OCI-LY3 (cell line): ENCODE measurements around the gene RBM20.

Source experiments
- EZH2phosphoT487 ChIP-seq: fragments of 200-600 bp; shearing (Covaris generic); IDR thresholded peaks from 2 replicates; pipeline ENCODE4 v1.6.1; 2018; ENCODE audit warnings: antibody characterized with exemption, mixed run types, low read depth
- TF ChIP-seq, protein P1 (sequence below): fragments of 200-600, 300-600 bp; sonication (generic); IDR thresholded peaks from 2 replicates; pipeline ENCODE4 v1.5.1; 2014; ENCODE audit warnings: antibody characterized with exemption, low read length, low read depth

DNA sequence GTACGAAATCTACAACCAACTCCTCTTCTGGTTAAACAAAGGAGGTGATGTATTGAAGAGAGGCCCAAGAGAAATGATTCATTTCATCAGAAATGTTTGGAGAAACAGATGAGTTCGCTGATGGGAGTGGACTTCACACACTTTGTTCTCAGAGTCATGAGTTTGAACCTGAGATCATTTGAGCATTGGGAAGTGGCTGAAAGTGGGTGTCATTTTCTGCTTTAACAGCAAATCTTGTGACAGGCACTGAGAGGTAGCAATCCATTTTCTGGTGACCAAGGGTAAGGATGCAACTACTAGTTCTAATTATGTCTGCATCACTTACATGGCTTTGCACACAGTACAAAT lies 51.4 kb downstream of the RBM20 start:
- TF ChIP-seq, protein P1, sequence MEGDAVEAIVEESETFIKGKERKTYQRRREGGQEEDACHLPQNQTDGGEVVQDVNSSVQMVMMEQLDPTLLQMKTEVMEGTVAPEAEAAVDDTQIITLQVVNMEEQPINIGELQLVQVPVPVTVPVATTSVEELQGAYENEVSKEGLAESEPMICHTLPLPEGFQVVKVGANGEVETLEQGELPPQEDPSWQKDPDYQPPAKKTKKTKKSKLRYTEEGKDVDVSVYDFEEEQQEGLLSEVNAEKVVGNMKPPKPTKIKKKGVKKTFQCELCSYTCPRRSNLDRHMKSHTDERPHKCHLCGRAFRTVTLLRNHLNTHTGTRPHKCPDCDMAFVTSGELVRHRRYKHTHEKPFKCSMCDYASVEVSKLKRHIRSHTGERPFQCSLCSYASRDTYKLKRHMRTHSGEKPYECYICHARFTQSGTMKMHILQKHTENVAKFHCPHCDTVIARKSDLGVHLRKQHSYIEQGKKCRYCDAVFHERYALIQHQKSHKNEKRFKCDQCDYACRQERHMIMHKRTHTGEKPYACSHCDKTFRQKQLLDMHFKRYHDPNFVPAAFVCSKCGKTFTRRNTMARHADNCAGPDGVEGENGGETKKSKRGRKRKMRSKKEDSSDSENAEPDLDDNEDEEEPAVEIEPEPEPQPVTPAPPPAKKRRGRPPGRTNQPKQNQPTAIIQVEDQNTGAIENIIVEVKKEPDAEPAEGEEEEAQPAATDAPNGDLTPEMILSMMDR: no peak
- no peak for TF ChIP-seq EZH2phosphoT487
